8988T (cell line): ENCODE data around the gene FAM227B.
"Not testable (repeated sequence)": the region's sequence is repeated elsewhere in the genome, so short reads cannot be mapped to it uniquely, and the experiment has no call there.

ENCODE experiments used
- DNase-seq: peaks from one replicate; pipeline ENCODE4 v3.0.0; 2011

Gene FAM227B

GRCh38 chr15:49428409-49429095 is 192.1 kb downstream of the FAM227B start:
- no peak for DNase-seq

- DNase-seq: no peak
These were observed 193.2 kb downstream of the FAM227B start for GRCh38 chr15:49427372-49427771.

- DNase-seq: no peak
These were observed 195.7 kb downstream of the FAM227B start for GRCh38 chr15:49424954-49425353.

- no peak for DNase-seq
These were observed 196.6 kb downstream of the FAM227B start for GRCh38 chr15:49423901-49424550.

GRCh38 chr15:49423021-49423420 is 197.6 kb downstream of the FAM227B start, which contains the start of gene FGF7:
Gene FGF7, plus strand, starts transcription at chr15:49423242. Its CDS starts 1,056 bp downstream, at chr15:49424298.
- no peak for DNase-seq

- no peak for DNase-seq
These were observed 198.6 kb downstream of the FAM227B start for GRCh38 chr15:49421991-49422390.

GRCh38 chr15:49418811-49419210 is 201.8 kb downstream of the FAM227B start:
- no peak for DNase-seq

- no peak for DNase-seq
These were observed 205.0 kb downstream of the FAM227B start for GRCh38 chr15:49415638-49416037.

GRCh38 chr15:49415149-49415548 is 205.5 kb downstream of the FAM227B start:
- no peak for DNase-seq

- no peak for DNase-seq
These were observed 207.8 kb downstream of the FAM227B start for GRCh38 chr15:49412797-49413196.

GRCh38 chr15:49410641-49411040 is 210.0 kb downstream of the FAM227B start:
- DNase-seq: no peak

- DNase-seq: no peak
These were observed 214.1 kb downstream of the FAM227B start for GRCh38 chr15:49406352-49407118.

GRCh38 chr15:49402515-49403296 is 217.9 kb downstream of the FAM227B start:
- not testable (repeated sequence) for DNase-seq

- no peak for DNase-seq
These were observed 233.1 kb downstream of the FAM227B start for GRCh38 chr15:49387471-49387870.

- DNase-seq: no peak
These were observed 237.4 kb downstream of the FAM227B start for GRCh38 chr15:49383266-49383665.

- DNase-seq: no peak
These were observed 238.2 kb downstream of the FAM227B start for GRCh38 chr15:49382394-49382793.

- no peak for DNase-seq
These were observed 239.7 kb downstream of the FAM227B start for GRCh38 chr15:49380912-49381311.

- no peak for DNase-seq
These were observed 240.6 kb downstream of the FAM227B start for GRCh38 chr15:49379996-49380395.

GRCh38 chr15:49372366-49372765 is 248.3 kb downstream of the FAM227B start:
- no peak for DNase-seq

GRCh38 chr15:49370782-49371181 is 249.8 kb downstream of the FAM227B start:
- DNase-seq: no peak

GRCh38 chr15:49366496-49366895 is 254.1 kb downstream of the FAM227B start:
- no peak for DNase-seq

GRCh38 chr15:49361370-49361769 is 259.2 kb downstream of the FAM227B start:
- DNase-seq: no peak

- not testable (repeated sequence) for DNase-seq
These were observed 266.2 kb downstream of the FAM227B start for GRCh38 chr15:49354439-49354838.
